Medulla oblongata (tissue), 1 donor: ENCODE measurements around the gene CPLANE2.
A peak's percentile ranks its signal among the peaks of the same experiment; 100 is the strongest.
"Not testable (repeated sequence)": the region's sequence is repeated elsewhere in the genome, so short reads cannot be mapped to it uniquely, and the experiment has no call there.

Experiments used
- DNase-seq: peaks from one replicate; pipeline ENCODE4 v3.0.0-alpha.2; 2015; ENCODE audit errors: extremely low spot score

Gene CPLANE2

GRCh38 chr1:16236511-16237342, at the start of gene CPLANE2:
Gene CPLANE2, minus strand, starts transcription at chr1:16237183. Its CDS starts 441 bp downstream, at chr1:16236742.
- peak; percentile 79 for DNase-seq

- DNase-seq = no peak
Observed at GRCh38 chr1:16286122-16286521, 49.1 kb upstream of the CPLANE2 start.

GRCh38 chr1:16281765-16282164, 44.8 kb upstream of the CPLANE2 start:
- no peak for DNase-seq

GRCh38 chr1:16279186-16279585, 42.2 kb upstream of the CPLANE2 start:
- no peak for DNase-seq

- no peak for DNase-seq
Observed at GRCh38 chr1:16276302-16277030, 39.5 kb upstream of the CPLANE2 start.

GRCh38 chr1:16275591-16275990, 38.6 kb upstream of the CPLANE2 start:
- no peak for DNase-seq

- no peak for DNase-seq
Observed at GRCh38 chr1:16267690-16268180, 30.8 kb upstream of the CPLANE2 start.

GRCh38 chr1:16266411-16267118, 29.6 kb upstream of the CPLANE2 start:
- DNase-seq = no peak

- no peak for DNase-seq
Observed at GRCh38 chr1:16262067-16262466, 25.1 kb upstream of the CPLANE2 start.

GRCh38 chr1:16260814-16261213, 23.8 kb upstream of the CPLANE2 start:
- DNase-seq = no peak

- no peak for DNase-seq
Observed at GRCh38 chr1:16258591-16259135, 21.7 kb upstream of the CPLANE2 start.

GRCh38 chr1:16257968-16258367, 21.0 kb upstream of the CPLANE2 start:
- DNase-seq = no peak

GRCh38 chr1:16257556-16257955, 20.6 kb upstream of the CPLANE2 start:
- DNase-seq = not testable (repeated sequence)

- no peak for DNase-seq
Observed at GRCh38 chr1:16256478-16256877, 19.5 kb upstream of the CPLANE2 start.

- no peak for DNase-seq
Observed at GRCh38 chr1:16254263-16254928, 17.4 kb upstream of the CPLANE2 start.

- DNase-seq = no peak
Observed at GRCh38 chr1:16253332-16253922, 16.4 kb upstream of the CPLANE2 start.

GRCh38 chr1:16252912-16253311, 15.9 kb upstream of the CPLANE2 start:
- DNase-seq = no peak

- DNase-seq = no peak
Observed at GRCh38 chr1:16251381-16251780, 14.4 kb upstream of the CPLANE2 start.

- DNase-seq = peak; percentile 27
Observed at GRCh38 chr1:16250524-16251251, 13.7 kb upstream of the CPLANE2 start.

GRCh38 chr1:16249596-16250241, 12.7 kb upstream of the CPLANE2 start:
- peak; percentile 24 for DNase-seq
